H1 (cell line): ENCODE data around the gene MASP1. TPM values are rescaled to one million over a fixed set of nuclear protein-coding genes. Genes with fewer than 3 reads are reported as not detected.

Experiments
- CTCF ChIA-PET: fragments of 300-600 bp; sonication (Branson Sonifier 250); formaldehyde crosslinking; loops from one replicate; lab custom pipeline; 2021; ENCODE audit not compliant: partially characterized antibody; lab: Charles Lee
- POLR2A ChIA-PET: fragments of 300-600 bp; sonication (Branson Sonifier 250); formaldehyde crosslinking; loops from one replicate; lab custom pipeline; 2021; ENCODE audit warnings: inconsistent platforms; ENCODE audit not compliant: partially characterized antibody; lab: Charles Lee
- DNase-seq, 2 experiments: peaks; one replicate each; pipeline versions ENCODE4 v3.0.0 to v3.0.0-alpha.2; 2010 to 2022; ENCODE audit warnings: low spot score in 2 of 2, low read depth in 1 of 2, mixed read lengths in 1 of 2
- FAIRE-seq: peaks from 2 replicates; lab custom pipeline; 2011; peaks lifted over from hg19 to GRCh38; lab: Jason Lieb, UNC
- H2AFZ ChIP-seq: 2 replicates; pipeline ENCODE4 v1.8.1; 2012; ENCODE audit warnings: low read length, inconsistent platforms
- H2AK5ac ChIP-seq: 2 replicates; pipeline ENCODE4 v1.6.1; 2013; ENCODE audit warnings: low read depth, low read length
- H2BK120ac ChIP-seq: replicated peaks from 2 replicates; pipeline ENCODE3; 2013; ENCODE audit warnings: low read depth, low read length, inconsistent platforms
- H2BK12ac ChIP-seq: 2 replicates; pipeline ENCODE4 v1.6.1; 2013; ENCODE audit warnings: low read depth, low read length
- H2BK15ac ChIP-seq: 2 replicates; pipeline ENCODE4 v1.6.1; 2013; ENCODE audit warnings: low read length
- H2BK20ac ChIP-seq: 2 replicates; pipeline ENCODE4 v1.6.1; 2013; ENCODE audit warnings: low read length
- H2BK5ac ChIP-seq: 2 replicates; pipeline ENCODE4 v1.6.1; 2013; ENCODE audit warnings: low read depth, low read length
- H3K14ac ChIP-seq: 2 replicates; pipeline ENCODE4 v1.6.1; 2013; ENCODE audit warnings: inconsistent platforms; ENCODE audit not compliant: insufficient read length
- H3K18ac ChIP-seq: 2 replicates; pipeline ENCODE4 v1.6.1; 2013; ENCODE audit warnings: low read length; ENCODE audit errors: extremely low read depth
- H3K23ac ChIP-seq: 2 replicates; pipeline ENCODE4 v1.6.1; 2013; ENCODE audit warnings: inconsistent platforms; ENCODE audit not compliant: insufficient read length
- H3K23me2 ChIP-seq: 2 replicates; pipeline ENCODE4 v1.6.1; 2013; ENCODE audit warnings: low read depth, low read length
- H3K27ac ChIP-seq: 2 replicates; pipeline ENCODE4 v1.6.1; 2011; ENCODE audit warnings: low read depth, low read length, inconsistent platforms
- H3K27me3 ChIP-seq, 4 experiments: replicated peaks in 1 of 4; 1 replicate in 1 of 4; 2 replicates in 3 of 4; pipeline versions ENCODE4 v1.6.1 to v1.8.1; 2011 to 2013; ENCODE audit warnings: low read length in 3 of 4, mild to moderate bottlenecking in 3 of 4, inconsistent platforms in 2 of 4, mixed read lengths in 2 of 4, moderate library complexity in 1 of 4; ENCODE audit not compliant: control insufficient read depth in 3 of 4, insufficient read depth in 3 of 4; ENCODE audit errors: extremely low read depth in 1 of 4
- H3K36me3 ChIP-seq, 4 experiments: 2 replicates each; pipeline versions ENCODE4 v1.6.1 to v1.8.1; 2011 to 2013; ENCODE audit warnings: mild to moderate bottlenecking in 4 of 4, low read length in 3 of 4, moderate library complexity in 2 of 4, control low read depth in 1 of 4, inconsistent platforms in 1 of 4; ENCODE audit not compliant: insufficient read depth in 4 of 4, control insufficient read depth in 2 of 4
- H3K4ac ChIP-seq: replicated peaks from 2 replicates; pipeline ENCODE3; 2013; ENCODE audit warnings: low read length, low read depth, mixed read lengths, inconsistent platforms; ENCODE audit not compliant: insufficient read length
- H3K4me1 ChIP-seq, 4 experiments: replicated peaks in 1 of 4; 1 replicate in 1 of 4; 2 replicates in 3 of 4; pipeline versions ENCODE4 v1.6.1 to v1.8.1; 2011 to 2013; ENCODE audit warnings: low read length in 3 of 4, inconsistent platforms in 2 of 4, mixed read lengths in 1 of 4; ENCODE audit not compliant: insufficient read depth in 4 of 4, control insufficient read depth in 3 of 4
- H3K4me2 ChIP-seq, 2 experiments: 2 replicates each; pipeline versions ENCODE4 v1.6.1 to v1.8.1; 2011 to 2013; ENCODE audit warnings: low read depth in 2 of 2, low read length in 2 of 2, control low read depth in 1 of 2, inconsistent platforms in 1 of 2, mild to moderate bottlenecking in 1 of 2; ENCODE audit not compliant: insufficient read depth in 1 of 2
- H3K4me3 ChIP-seq, 4 experiments: fragments of 200-600, 300-600 bp in 1 of 4; sonication (generic), shearing (Covaris generic), sonication (Bioruptor Twin) in 1 of 4; 2 replicates each; pipeline versions ENCODE4 v1.5.1 to v1.8.1; 2011 to 2016; ENCODE audit warnings: low read length in 4 of 4, low read depth in 3 of 4, control low read depth in 2 of 4, inconsistent platforms in 2 of 4, mild to moderate bottlenecking in 2 of 4, mixed read lengths in 1 of 4, moderate library complexity in 1 of 4; ENCODE audit not compliant: insufficient read depth in 2 of 4; ENCODE audit errors: extremely low read depth in 1 of 4
- H3K56ac ChIP-seq: replicated peaks from 2 replicates; pipeline ENCODE3; 2013; ENCODE audit warnings: low read depth, mild to moderate bottlenecking, mixed read lengths, low read length, inconsistent platforms; ENCODE audit not compliant: insufficient read length
- H3K79me1 ChIP-seq: 2 replicates; pipeline ENCODE4 v1.6.1; 2013; ENCODE audit warnings: low read depth, low read length, control low read depth
- H3K79me2 ChIP-seq, 2 experiments: 2 replicates each; pipeline versions ENCODE4 v1.6.1 to v1.8.1; 2012 to 2013; ENCODE audit warnings: low read length in 2 of 2, mild to moderate bottlenecking in 2 of 2, inconsistent platforms in 1 of 2; ENCODE audit not compliant: insufficient read depth in 2 of 2, control insufficient read depth in 1 of 2
- H3K9ac ChIP-seq, 4 experiments: replicated peaks in 1 of 4; 1 replicate in 1 of 4; 2 replicates in 3 of 4; pipeline versions ENCODE4 v1.6.1 to v1.8.1; 2011 to 2013; ENCODE audit warnings: low read depth in 3 of 4, low read length in 3 of 4, control low read depth in 2 of 4, mild to moderate bottlenecking in 2 of 4, moderate library complexity in 2 of 4, inconsistent platforms in 1 of 4; ENCODE audit errors: extremely low read depth in 1 of 4
- H3K9me3 ChIP-seq, 2 experiments: 2 replicates each; pipeline versions ENCODE4 v1.6.1 to v1.8.1; 2012 to 2013; ENCODE audit warnings: mild to moderate bottlenecking in 2 of 2, moderate library complexity in 2 of 2, control low read depth in 1 of 2, inconsistent platforms in 1 of 2, low read depth in 1 of 2, low read length in 1 of 2, mixed read lengths in 1 of 2; ENCODE audit not compliant: insufficient read depth in 2 of 2
- H4K20me1 ChIP-seq, 2 experiments: replicated peaks in 1 of 2; 2 replicates each; pipeline versions ENCODE3 to v1.8.1; 2011 to 2013; ENCODE audit warnings: inconsistent platforms in 2 of 2, low read length in 2 of 2, mild to moderate bottlenecking in 1 of 2; ENCODE audit not compliant: insufficient read depth in 2 of 2, control insufficient read depth in 1 of 2
- H4K5ac ChIP-seq: 2 replicates; pipeline ENCODE4 v1.6.1; 2013; ENCODE audit warnings: low read length, low read depth, mixed read lengths, inconsistent platforms; ENCODE audit not compliant: insufficient read length
- H4K8ac ChIP-seq: 2 replicates; pipeline ENCODE4 v1.8.0; 2013; ENCODE audit warnings: mild to moderate bottlenecking, moderate library complexity, low read length, inconsistent platforms; ENCODE audit not compliant: insufficient read depth; ENCODE audit errors: extremely low read depth
- H4K91ac ChIP-seq: replicated peaks from 2 replicates; pipeline ENCODE3; 2013; ENCODE audit warnings: low read length, mixed read lengths, inconsistent platforms; ENCODE audit not compliant: insufficient read length
- ASH2L ChIP-seq: fragments of 200-600, 300-600 bp; sonication (generic); IDR thresholded peaks from one replicate; pipeline ENCODE4 v1.7.1; 2017; ENCODE audit warnings: low read length
- BACH1 ChIP-seq: IDR thresholded peaks from 2 replicates; pipeline ENCODE4 v1.6.1; 2012; ENCODE audit warnings: low read length, improper control_type of control experiment
- EP300 ChIP-seq, 2 experiments: IDR thresholded peaks; 1 replicate in 1 of 2; 2 replicates in 1 of 2; pipeline ENCODE4 v1.6.1; 2011 to 2012; ENCODE audit warnings: low read depth in 2 of 2, low read length in 2 of 2, mild to moderate bottlenecking in 2 of 2, borderline replicate concordance in 1 of 2, inconsistent platforms in 1 of 2, moderate library complexity in 1 of 2
- HDAC2 ChIP-seq, 2 experiments: fragments of 300-600 bp in 1 of 2; sonication (generic) in 1 of 2; IDR thresholded peaks; 2 replicates each; pipeline ENCODE4 v1.6.1; 2011 to 2012; ENCODE audit warnings: low read depth in 2 of 2, low read length in 2 of 2, mild to moderate bottlenecking in 2 of 2, moderate library complexity in 2 of 2, borderline replicate concordance in 1 of 2, inconsistent platforms in 1 of 2
- KDM4A ChIP-seq: IDR thresholded peaks from one replicate; pipeline ENCODE4 v1.7.1; 2012; ENCODE audit warnings: low read depth, mild to moderate bottlenecking, moderate library complexity, low read length, inconsistent platforms; ENCODE audit not compliant: severe bottlenecking
- POU5F1 ChIP-seq: IDR thresholded peaks from 2 replicates; pipeline ENCODE4 v1.6.1; 2011; ENCODE audit warnings: low read depth, mild to moderate bottlenecking, low read length, moderate library complexity
- RAD21 ChIP-seq, 2 experiments: IDR thresholded peaks in 1 of 2; conservative IDR thresholded peaks in 1 of 2; 2 replicates each; pipeline ENCODE4 v1.6.1; 2011; ENCODE audit warnings: low read depth in 2 of 2, low read length in 2 of 2, improper control_type of control experiment in 1 of 2, inconsistent platforms in 1 of 2, mild to moderate bottlenecking in 1 of 2, moderate library complexity in 1 of 2
- RBBP5 ChIP-seq: IDR thresholded peaks from 2 replicates; pipeline ENCODE4 v1.7.1; 2012; ENCODE audit warnings: low read depth, mild to moderate bottlenecking, inconsistent platforms, low read length, moderate library complexity, borderline replicate concordance
- SIX5 ChIP-seq: IDR thresholded peaks from 2 replicates; pipeline ENCODE4 v1.6.1; 2011; ENCODE audit warnings: mild to moderate bottlenecking, low read depth, low read length
- YY1 ChIP-seq: IDR thresholded peaks from 2 replicates; pipeline ENCODE4 v1.6.1; 2011; ENCODE audit warnings: low read depth, mild to moderate bottlenecking, low read length
- WGBS, 2 experiments: shearing (Covaris generic) in 1 of 2; methylation state at CpG; one replicate each; pipeline versions ENCODE4 v1.1.6 to v1.1.7; 2013 to 2015; ENCODE audit warnings: low lambda C conversion rate in 2 of 2, mixed read lengths in 2 of 2, inconsistent platforms in 1 of 2, low coverage in 1 of 2, missing lambda C conversion rate in 1 of 2; ENCODE audit not compliant: insufficient replicate concordance in 2 of 2, insufficient coverage in 1 of 2, insufficient read length in 1 of 2; ENCODE audit errors: extremely low coverage in 1 of 2, missing lambda C conversion rate in 1 of 2; 5-methylcytosine and 5-hydroxymethylcytosine counted together
- polyA plus RNA-seq, 7 experiments: library from polyadenylated mRNA; depleted of rRNA in 3 of 7; stranded (reverse) in 5 of 7; unstranded in 2 of 7; fragments of >200 nt in 5 of 7; fragments of 200-250 nt in 2 of 7; gene quantifications; 1 replicate in 5 of 7; 2 replicates in 1 of 7; 4 replicates in 1 of 7; pipeline versions ENCODE4 v1.2.1 to v1.2.3, GENCODE V29; 2011 to 2013; ENCODE audit warnings: missing spikeins in 2 of 7, mixed read lengths in 2 of 7
- total RNA-seq: library from RNA; stranded (reverse); fragmentation: NEBNext Ultra II Directional; extraction: Animal tissue kit (Norgen Biotek cat#: 25700); gene quantifications from 2 replicates; pipeline ENCODE4 v1.2.1, GENCODE V29; 2021

The MASP1 gene
- total and polyA plus RNA-seq, 2 of the 8 experiments (the other 6 are each of a cell fraction or from before 2014, with no cell fraction given), result 2.7 to 3.5 TPM

- peaks cover 0 to 4% (median 2%) of the 10 kb centered on the region in 4 experiments; a peak in 5 of 7 replicates for H3K4me1 ChIP-seq
- 0 out of 4 replicates have a peak, but pooled peaks cover 0 to 2% of the 10 kb centered on the region in 2 experiments for H3K9me3 ChIP-seq
- no peaks in the 10 kb centered on the region for H3K79me1 ChIP-seq
- H2BK5ac ChIP-seq, result peak overlapping the region; percentile 75; the same call in 1 of the 2 replicates
- no peak overlapping the region for H2AK5ac ChIP-seq
- H3K4me3 ChIP-seq, result no peak overlapping the region
- ChIA-PET POLR2A (interaction anchor here (0.6 kb wide), 1 partner anchor 99 kb away, joined by 5 read pairs; no protein-coding TSS in a partner anchor), CTCF (interaction anchor here (0.6 to 24.1 kb wide), 20 partner anchors 10 to 390 kb away, joined by 3 to 947 read pairs (median 9); partner anchors contain the start of genes RTP2 and SST)
- H3K14ac ChIP-seq, result no peak overlapping the region
- H4K8ac ChIP-seq, result no peak overlapping the region
- no peak overlapping the region for H4K5ac ChIP-seq
- no peaks in the 10 kb centered on the region for H3K36me3 ChIP-seq
- H2AFZ ChIP-seq, result no peak overlapping the region
- H3K18ac ChIP-seq, result no peak overlapping the region
- no peak overlapping the region for H2BK15ac ChIP-seq
- FAIRE-seq (no peak), DNase-seq (no peak)
- H2BK12ac ChIP-seq, result peak overlapping the region; percentile 91; the same call in 1 of the 2 replicates
- H3K23ac ChIP-seq, result no peak overlapping the region
- TF ChIP-seq ASH2L (no peak), KDM4A (no peak), POU5F1 (no peak), RAD21 (IDR thresholded peaks at IDR 0.05 in 1 of 2, conservative IDR thresholded peaks at IDR 0.05 in 1 of 2; ENCODE audit: low read depth in 2 of 2, low read length in 2 of 2) (no peak), YY1 (no peak), BACH1 (no peak), SIX5 (no peak), RBBP5 (no peak), HDAC2 (IDR thresholded peaks at IDR 0.05; ENCODE audit: borderline replicate concordance in 1 of 2, low read depth in 2 of 2, low read length in 2 of 2) (no peak), EP300 (IDR thresholded peaks at IDR 0.05; ENCODE audit: borderline replicate concordance in 1 of 2, low read depth in 2 of 2, low read length in 2 of 2) (no peak)
- H3K79me2 ChIP-seq, result no peaks in the 10 kb centered on the region
- no peak overlapping the region for H3K9ac ChIP-seq
- no peaks in the 10 kb centered on the region for H4K20me1 ChIP-seq
- WGBS, 2 experiments, result 85% methylated on average over 1 of the region's 1 CpG; no CpG with 5 or more reads in 1 of the 2 experiments
- no peak overlapping the region; the same call in 1 of the 2 replicates for H2BK20ac ChIP-seq
- no peak overlapping the region for H4K91ac ChIP-seq
- no peaks in the 10 kb centered on the region for H3K23me2 ChIP-seq
- no peak overlapping the region for H3K4ac ChIP-seq
- no peaks in the 10 kb centered on the region; a peak in 1 of 7 replicates for H3K27me3 ChIP-seq
- no peak overlapping the region for H3K56ac ChIP-seq
- no peak overlapping the region for H2BK120ac ChIP-seq
- H3K4me2 ChIP-seq, result no peak overlapping the region
- H3K27ac ChIP-seq, result no peak overlapping the region
Observed at GRCh38 chr3:187321766-187322165, 30.2 kb upstream of the MASP1 start.
